ENCODE results near the gene LSMEM2. TPM values are rescaled to one million over a fixed set of nuclear protein-coding genes. Genes with fewer than 3 reads are reported as not detected.

LSMEM2 gene
- total and polyA plus RNA-seq, 5 experiments from 2014 or later, result 0.15 to 0.21 TPM; not detected in 3

DNA sequence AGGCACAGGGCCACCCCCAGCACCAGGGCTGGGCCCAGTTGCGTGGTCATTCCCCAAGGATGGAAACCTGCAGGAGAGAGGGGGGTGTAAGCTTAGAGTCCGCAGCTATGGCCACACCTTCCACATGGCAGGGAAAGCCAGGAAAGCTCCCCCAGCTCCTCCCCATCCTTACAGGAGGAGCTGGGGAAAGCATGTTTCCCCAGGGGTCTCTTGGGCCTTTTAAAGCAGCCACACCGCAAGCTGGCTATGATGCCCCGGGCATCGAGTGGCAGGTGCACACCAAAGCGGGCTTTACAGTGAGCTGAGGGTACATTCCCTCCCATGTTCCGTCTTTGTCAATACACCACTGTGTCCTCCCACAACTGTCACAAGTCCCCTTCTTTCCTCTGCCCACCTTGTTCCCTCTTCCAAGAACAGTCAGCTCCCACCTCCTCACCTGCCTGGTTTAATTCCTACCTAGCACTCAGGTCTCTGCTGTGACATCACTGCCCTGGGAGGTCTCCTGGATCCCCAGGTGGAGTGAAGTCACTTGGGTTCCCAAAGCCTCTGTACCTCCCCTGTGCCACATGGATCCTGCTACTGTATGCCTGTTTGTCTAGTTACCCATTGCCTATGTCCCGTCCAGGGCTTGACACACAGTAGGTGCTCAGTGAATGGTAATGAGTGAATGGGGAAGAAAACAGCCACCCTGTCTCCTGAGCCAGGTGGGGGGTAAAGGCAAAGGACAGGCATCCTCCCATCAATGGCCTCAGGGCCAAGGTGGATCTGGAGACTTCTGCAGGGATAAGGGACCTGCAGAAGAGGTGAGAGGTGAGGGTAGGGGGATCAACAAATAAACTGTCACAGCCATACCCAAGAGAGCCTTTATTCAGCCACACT is 16.9 kb downstream of the LSMEM2 start:
- peaks cover 29 to 51% (median 47%) of the 10 kb centered on the region in 4 donors for H3K4me1 Mint-ChIP-seq
- no peaks in the 10 kb centered on the region for H3K9me3 Mint-ChIP-seq
- no peak for DNase-seq
- peaks cover 0 to 7% (median 0%) of the 10 kb centered on the region in 3 donors for H3K36me3 Mint-ChIP-seq
- peak overlapping the region in 1 of 10 donors; percentile 20 for H3K4me3 Mint-ChIP-seq
- peak overlapping the region in 3 of 10 donors; percentile 61 to 86 (median 74) for H3K27ac Mint-ChIP-seq
- no peak for ATAC-seq
- no peaks in the 10 kb centered on the region for H3K27me3 Mint-ChIP-seq
- POLR2A ChIA-PET, result interaction anchor here (0.9 to 1.2 kb wide), 2 partner anchors 26 to 55 kb away, joined by 4 to 5 read pairs; partner anchors contain the start of genes CYB561D2, HYAL2 and NPRL2

DNA sequence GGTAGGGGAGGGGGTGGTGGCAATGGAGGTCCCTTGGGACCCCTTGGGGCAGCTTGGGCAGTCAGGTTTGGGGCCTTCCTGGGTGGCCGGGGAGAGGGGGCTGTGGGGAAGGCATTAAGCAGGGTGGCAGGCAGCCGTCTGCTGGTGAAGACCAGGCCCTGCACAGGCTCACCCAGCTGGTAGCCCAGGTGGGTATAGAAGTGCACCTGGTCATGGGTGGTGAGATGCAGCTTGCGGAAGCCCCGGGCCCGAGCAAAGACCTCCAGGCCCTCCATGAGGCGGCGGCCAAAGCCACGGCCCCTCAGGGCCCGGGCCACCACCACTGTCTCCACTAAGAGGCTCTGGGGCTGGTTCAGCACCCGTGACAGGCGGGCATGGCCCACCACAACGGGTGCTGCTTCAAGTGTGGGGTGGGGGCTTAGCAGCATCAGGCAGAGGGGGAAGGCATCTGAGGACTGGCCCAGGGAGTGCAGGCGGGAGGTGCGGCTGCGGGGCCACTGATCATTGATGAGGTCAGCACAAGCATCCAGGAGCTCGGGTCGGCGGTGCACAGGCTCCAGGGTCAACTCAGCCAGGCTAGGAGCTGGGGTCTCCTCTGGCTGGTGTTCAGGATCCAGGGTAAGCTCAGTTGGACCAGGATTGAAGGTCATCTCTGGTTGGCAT is 18.0 kb downstream of the LSMEM2 start:
- Mint-ChIP-seq H3K36me3 (peaks cover 0 to 6% (median 0%) of the 10 kb centered on the region in 3 donors), H3K4me1 (peaks cover 25 to 46% (median 44%) of the 10 kb centered on the region in 4 donors), H3K27ac (peak overlapping the region in 6 of 10 donors; percentile 56 to 99 (median 78)), H3K4me3 (peak overlapping the region in 5 of 10 donors; percentile 33 to 68 (median 42)), H3K9me3 (no peaks in the 10 kb centered on the region), H3K27me3 (no peaks in the 10 kb centered on the region)
- no peak for ATAC-seq
- POLR2A ChIA-PET, result interaction anchor here (0.7 kb wide), 2 partner anchors 40 to 53 kb away, joined by 3 to 4 read pairs; partner anchors contain the start of gene NPRL2
- DNase-seq, result no peak

DNA sequence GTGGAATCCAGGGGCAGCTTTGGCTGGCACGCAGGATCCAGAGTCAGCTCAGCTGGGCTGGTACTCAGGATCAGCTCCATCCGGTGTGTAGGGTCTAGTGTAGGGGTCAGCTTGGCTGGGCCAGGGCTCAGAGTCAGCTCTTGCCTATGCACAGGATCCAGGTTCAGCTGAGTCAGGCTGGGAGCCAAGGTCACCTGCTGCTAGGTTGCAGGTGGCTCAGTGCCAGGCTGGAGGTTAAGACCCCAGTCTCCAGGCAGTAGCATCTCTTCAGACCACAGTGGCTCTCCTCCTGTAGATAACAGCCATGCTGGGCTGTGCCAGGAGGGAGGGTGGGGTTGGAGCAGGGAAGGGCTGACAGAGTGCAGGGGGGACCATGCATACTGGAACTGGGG is 18.5 kb downstream of the LSMEM2 start:
- POLR2A ChIA-PET, result interaction anchor here (0.7 to 2.9 kb wide), 7 partner anchors 8 to 53 kb away, joined by 3 to 19 read pairs (median 9); partner anchors contain the start of genes CYB561D2 and NPRL2
- Mint-ChIP-seq H3K9me3 (no peaks in the 10 kb centered on the region), H3K4me1 (peaks cover 25 to 47% (median 42%) of the 10 kb centered on the region in 4 donors), H3K36me3 (peaks cover 0 to 6% (median 0%) of the 10 kb centered on the region in 3 donors), H3K27ac (peak overlapping the region in 6 of 10 donors; percentile 68 to 100 (median 98)), H3K27me3 (no peaks in the 10 kb centered on the region), H3K4me3 (peak overlapping the region in 4 of 10 donors; percentile 95 to 98 (median 96))
- no peak for ATAC-seq
- DNase-seq, result no peak

DNA sequence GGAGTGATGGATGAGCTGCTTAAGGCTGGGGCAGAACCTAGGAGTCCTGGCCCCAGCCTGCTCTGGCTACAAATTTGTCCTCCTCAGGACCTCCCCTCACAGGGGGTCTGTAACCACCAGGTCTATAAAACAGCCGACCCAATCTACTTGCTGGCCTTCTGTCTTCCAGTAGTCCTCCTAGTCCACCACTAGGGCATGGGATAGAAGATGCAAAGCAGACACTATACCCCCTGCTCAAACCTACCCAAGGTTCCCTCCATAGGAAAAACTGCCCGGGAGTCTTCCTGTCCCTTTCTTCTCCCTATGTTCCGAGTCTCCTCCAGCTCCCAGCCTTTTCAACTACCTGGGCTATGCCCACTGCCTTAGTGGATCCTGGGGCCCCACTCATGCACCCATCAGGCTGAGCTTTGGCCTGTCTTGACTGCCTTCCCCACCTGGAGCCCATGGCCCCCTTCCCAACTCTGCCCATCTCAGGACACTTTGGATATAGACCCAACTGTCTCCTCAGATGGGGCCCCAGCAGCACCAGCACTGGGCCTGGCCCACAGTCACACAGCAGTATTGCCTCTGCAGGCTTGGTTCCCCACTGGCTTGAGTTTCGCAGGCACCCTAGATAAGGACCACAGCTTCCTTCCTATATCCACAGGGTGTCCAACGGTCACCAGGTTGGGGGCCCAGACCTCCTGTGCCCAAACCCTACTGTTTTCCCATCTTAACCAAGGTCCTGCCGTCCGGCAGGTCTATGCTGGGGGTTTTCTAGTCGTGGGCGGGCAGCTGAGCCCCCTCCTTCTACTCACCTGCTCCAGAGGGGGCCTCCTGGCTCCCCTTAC is 19.2 kb downstream of the LSMEM2 start:
- Mint-ChIP-seq H3K27me3 (no peaks in the 10 kb centered on the region), H3K27ac (peak overlapping the region in 9 of 10 donors; percentile 75 to 100 (median 99)), H3K4me3 (peak overlapping the region; percentile 95 to 99 (median 97)), H3K36me3 (peaks cover 0 to 6% (median 0%) of the 10 kb centered on the region in 3 donors), H3K4me1 (peaks cover 19 to 44% (median 35%) of the 10 kb centered on the region in 4 donors), H3K9me3 (no peaks in the 10 kb centered on the region)
- ATAC-seq (no peak), DNase-seq (peak in 1 of 10 donors; percentile 17)
- POLR2A ChIA-PET, result interaction anchor here (0.6 to 3.1 kb wide), 21 partner anchors 9 to 484 kb away, joined by 3 to 44 read pairs (median 9); partner anchors contain the start of genes CYB561D2, GNAI2, HEMK1 and NPRL2

DNA sequence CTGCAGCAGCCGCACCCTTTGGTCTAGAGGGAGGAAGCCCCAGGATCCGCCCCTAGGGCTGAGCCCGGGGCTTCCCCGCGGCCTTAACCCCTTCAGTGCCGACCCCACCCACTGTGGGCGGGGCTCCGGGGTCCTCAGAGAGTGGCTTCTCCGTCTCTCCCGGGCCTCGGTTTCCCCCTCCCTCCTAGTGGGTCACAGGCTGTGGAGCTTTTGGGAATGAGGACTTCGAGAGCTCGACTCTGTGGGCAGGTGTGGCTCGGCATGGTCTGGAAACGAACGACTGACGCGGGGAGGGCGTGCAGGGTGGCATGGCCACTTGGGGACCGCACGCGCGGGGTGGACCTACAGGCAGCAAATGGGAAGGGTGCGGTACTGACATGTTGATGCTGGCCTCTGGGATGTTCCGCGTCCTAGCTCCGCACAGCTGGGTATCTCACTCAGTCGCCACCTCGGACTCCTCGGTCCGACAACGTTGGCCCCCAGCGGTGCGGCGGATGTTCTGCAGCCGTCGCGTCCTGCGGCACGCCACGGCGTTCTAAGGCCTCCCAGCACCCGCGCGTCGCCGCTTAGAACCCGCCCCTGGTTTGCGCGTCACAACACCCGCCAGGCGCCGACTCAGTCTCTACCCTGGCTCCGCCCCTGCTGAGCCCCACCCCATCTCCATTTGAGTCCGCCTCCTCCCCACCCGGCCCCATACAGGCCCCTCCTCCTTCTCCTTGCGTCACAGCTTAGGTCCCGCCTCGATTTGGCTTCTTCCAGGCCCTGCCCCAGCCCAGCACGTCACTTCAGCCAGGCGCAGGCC is 20.1 kb downstream of the LSMEM2 start, which contains the start of the genes HYAL3 and NAA80:
HYAL3 (minus strand) TSS at position 570 of the 802 bp plus-strand sequence. CDS start 3,803 bp downstream, outside the sequence.
NAA80 (minus strand) TSS at position 570 of the 802 bp plus-strand sequence. CDS start 1,942 bp downstream, outside the sequence.
- POLR2A ChIA-PET, result interaction anchor here (0.5 to 3.1 kb wide), 28 partner anchors 8 to 359 kb away, joined by 3 to 44 read pairs (median 5); partner anchors contain the start of genes CYB561D2, GNAI2, HEMK1 and NPRL2

DNA sequence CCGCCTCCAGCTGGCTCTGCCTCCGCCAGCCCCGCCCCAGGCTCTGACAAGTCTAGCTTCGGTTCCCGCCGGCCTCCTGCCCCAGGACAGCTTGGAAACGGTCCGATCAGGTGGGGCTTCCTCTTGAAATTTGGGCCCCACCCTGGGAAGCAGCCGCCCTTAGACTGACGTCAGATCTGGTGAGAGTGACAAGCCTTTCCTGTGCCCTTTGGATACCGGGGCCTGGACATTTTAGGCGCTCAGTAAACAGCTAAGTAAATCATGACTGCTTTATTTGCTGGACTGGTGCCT is 20.7 kb downstream of the LSMEM2 start:
- DNase-seq (no peak), ATAC-seq (no peak)
- H3K4me1 Mint-ChIP-seq, result peaks cover 19 to 41% (median 34%) of the 10 kb centered on the region in 4 donors
- H3K27me3 Mint-ChIP-seq, result no peaks in the 10 kb centered on the region
- POLR2A ChIA-PET, result interaction anchor here (0.6 to 3.1 kb wide), 23 partner anchors 9 to 359 kb away, joined by 3 to 44 read pairs (median 8); partner anchors contain the start of genes CYB561D2, HEMK1, NPRL2 and RASSF1
- peak overlapping the region; percentile 95 to 99 (median 97) for H3K4me3 Mint-ChIP-seq
- peaks cover 0 to 6% (median 0%) of the 10 kb centered on the region in 3 donors for H3K36me3 Mint-ChIP-seq
- no peaks in the 10 kb centered on the region for H3K9me3 Mint-ChIP-seq
- peak overlapping the region; percentile 95 to 100 (median 99) for H3K27ac Mint-ChIP-seq

More for the DNA sequence above, 20.1 kb downstream of the LSMEM2 start, which contains the start of the genes HYAL3 and NAA80:
- Mint-ChIP-seq H3K27ac (peak within 1 kb of the TSS; percentile 95 to 100 (median 99)), H3K36me3 (peaks cover 0 to 6% (median 0%) of the 10 kb centered on the region in 3 donors), H3K4me3 (peak within 1 kb of the TSS; percentile 95 to 99 (median 97)), H3K4me1 (peaks cover 19 to 41% (median 34%) of the 10 kb centered on the region in 4 donors), H3K9me3 (no peaks in the 10 kb centered on the region), H3K27me3 (no peaks in the 10 kb centered on the region)
- ATAC-seq (peak; percentile 85 to 86), DNase-seq (peak; percentile 95 to 100 (median 99))

DNA sequence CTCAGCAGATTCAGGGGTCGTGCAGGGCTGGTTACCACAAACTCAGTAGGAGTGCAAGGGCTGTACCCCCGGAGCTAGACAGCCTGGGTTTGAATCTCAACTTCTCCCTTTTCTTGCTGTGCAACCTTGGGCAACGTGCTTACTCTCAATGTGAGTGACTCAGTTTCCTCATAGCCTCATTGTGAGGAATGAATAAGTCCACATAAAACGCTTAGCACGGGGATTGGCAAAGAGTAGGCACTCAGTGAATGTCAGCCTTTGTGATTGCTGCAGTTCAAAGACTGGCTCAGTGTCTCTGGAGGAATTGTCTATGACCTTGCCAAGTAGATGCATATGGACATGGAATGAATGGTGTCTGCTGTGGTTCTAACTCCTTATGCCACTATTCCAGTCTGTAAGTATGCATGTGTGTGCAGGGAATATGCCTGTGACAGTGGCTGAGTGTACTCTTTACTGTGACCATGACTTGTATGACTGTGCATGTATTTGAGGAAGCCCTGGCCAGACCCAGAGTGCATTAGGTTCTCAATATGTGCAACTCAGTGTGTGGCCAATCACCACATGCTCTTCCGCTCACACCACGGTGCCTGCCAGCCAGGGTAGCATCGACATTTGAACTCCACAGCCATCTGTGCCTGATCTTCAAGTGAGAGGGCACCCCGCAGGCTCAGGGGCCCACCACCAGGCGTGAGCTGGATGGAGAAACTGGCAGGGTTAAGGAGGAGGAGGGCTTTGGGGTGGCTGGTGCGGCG is 21.2 kb downstream of the LSMEM2 start:
- H3K4me3 Mint-ChIP-seq, result peak overlapping the region; percentile 95 to 99 (median 97)
- no peaks in the 10 kb centered on the region for H3K27me3 Mint-ChIP-seq
- no peaks in the 10 kb centered on the region for H3K9me3 Mint-ChIP-seq
- POLR2A ChIA-PET, result interaction anchor here (0.6 to 3.1 kb wide), 21 partner anchors 9 to 360 kb away, joined by 3 to 44 read pairs (median 8); partner anchors contain the start of genes CYB561D2, NPRL2, RASSF1 and RBM6
- H3K36me3 Mint-ChIP-seq, result peaks cover 0 to 6% (median 0%) of the 10 kb centered on the region in 3 donors
- no peak for ATAC-seq
- peaks cover 19 to 45% (median 35%) of the 10 kb centered on the region in 4 donors for H3K4me1 Mint-ChIP-seq
- H3K27ac Mint-ChIP-seq, result peak overlapping the region; percentile 95 to 100 (median 99)
- no peak for DNase-seq

DNA sequence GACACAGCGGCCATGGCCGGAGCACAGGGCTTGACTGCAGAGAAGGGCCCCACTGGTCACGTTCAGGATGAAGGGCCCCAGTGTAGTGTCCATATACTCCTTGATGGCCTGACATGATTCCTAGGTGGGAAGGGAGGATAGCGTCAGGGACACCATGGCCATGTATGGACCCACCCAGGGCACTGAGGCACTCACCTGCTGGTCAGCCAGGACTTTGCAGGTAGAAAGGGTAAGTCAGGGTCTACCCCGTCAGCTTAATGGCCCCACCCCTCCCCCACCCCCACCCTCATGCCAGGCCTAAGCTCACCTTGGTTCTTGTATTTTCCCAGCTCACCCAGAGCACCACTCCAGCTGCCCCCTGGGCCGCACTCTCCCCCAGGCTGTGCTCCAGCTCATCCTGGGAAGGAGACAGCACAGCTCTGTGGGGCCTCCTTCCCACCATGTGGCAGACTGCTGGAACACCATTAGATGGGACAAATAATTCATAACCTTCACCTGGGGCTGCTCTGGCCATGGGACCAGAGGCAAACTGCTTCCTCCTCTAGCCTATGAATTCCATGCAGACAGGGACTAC is 21.9 kb downstream of the LSMEM2 start:
- no peak for DNase-seq
- H3K4me1 Mint-ChIP-seq, result peaks cover 18 to 45% (median 35%) of the 10 kb centered on the region in 4 donors
- POLR2A ChIA-PET, result interaction anchor here (0.6 to 3.1 kb wide), 6 partner anchors 15 to 50 kb away, joined by 3 to 44 read pairs (median 6); partner anchors contain the start of genes CYB561D2 and NPRL2
- ATAC-seq, result no peak
- H3K36me3 Mint-ChIP-seq, result peaks cover 0 to 6% (median 0%) of the 10 kb centered on the region in 3 donors
- H3K4me3 Mint-ChIP-seq, result peak overlapping the region in 9 of 10 donors; percentile 58 to 99 (median 96)
- peak overlapping the region in 9 of 10 donors; percentile 95 to 100 (median 99) for H3K27ac Mint-ChIP-seq
- H3K9me3 Mint-ChIP-seq, result no peaks in the 10 kb centered on the region
- no peaks in the 10 kb centered on the region for H3K27me3 Mint-ChIP-seq

DNA sequence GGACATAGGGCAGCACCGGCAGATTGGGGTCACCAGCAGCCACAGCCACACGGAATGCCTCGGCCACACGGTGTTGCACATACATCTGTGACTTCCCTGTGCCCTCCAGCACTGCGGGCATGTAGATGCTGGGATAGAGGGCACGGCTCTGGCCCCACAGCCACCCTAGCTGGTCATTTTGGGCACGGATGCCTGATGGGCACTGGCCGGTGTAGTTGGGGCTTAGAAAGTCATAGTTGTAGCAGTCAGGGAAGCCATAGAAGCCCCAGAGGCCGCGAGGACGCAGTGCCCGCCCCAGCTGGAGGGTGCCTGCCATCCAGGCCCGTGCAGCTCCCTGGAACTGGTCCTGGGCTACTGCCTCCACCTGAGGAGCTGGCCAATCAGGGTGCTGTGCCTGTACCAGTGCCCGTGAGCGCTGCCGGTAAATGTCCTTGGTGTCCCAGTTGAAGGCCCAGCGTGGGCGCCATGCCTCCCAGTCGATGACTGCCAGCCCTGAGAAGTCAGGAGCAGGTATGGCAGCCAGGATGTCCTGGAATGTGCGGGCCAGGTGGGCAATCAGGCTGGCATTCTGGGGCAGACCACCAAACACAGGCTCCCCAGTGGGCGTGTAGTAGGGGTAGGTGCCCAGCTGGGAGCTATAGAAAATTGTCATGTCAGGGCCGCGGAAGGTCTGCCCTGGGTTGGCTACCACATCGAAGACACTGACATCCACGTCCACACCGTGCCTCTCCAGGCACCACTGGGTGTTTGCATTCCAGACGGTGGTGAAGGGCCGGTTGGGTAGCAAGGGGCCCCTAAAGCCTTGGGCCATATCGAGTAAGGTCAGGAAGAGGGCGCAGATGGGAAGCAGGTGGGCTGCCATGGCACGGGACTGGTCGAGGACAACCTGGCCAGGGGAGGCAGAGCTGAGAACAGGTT is 23.5 kb downstream of the LSMEM2 start:
- H3K36me3 Mint-ChIP-seq, result peaks cover 0 to 2% (median 0%) of the 10 kb centered on the region in 3 donors
- no peaks in the 10 kb centered on the region for H3K9me3 Mint-ChIP-seq
- H3K27me3 Mint-ChIP-seq, result no peaks in the 10 kb centered on the region
- peaks cover 15 to 41% (median 35%) of the 10 kb centered on the region in 4 donors for H3K4me1 Mint-ChIP-seq
- H3K27ac Mint-ChIP-seq, result peak overlapping the region in 9 of 10 donors; percentile 27 to 80 (median 43)
- POLR2A ChIA-PET, result interaction anchor here (1.5 to 2.3 kb wide), 3 partner anchors 10 to 48 kb away, joined by 3 to 7 read pairs (median 6); partner anchors contain the start of genes CYB561D2, IFRD2 and NPRL2
- peak overlapping the region in 2 of 10 donors; percentile 10 to 28 for H3K4me3 Mint-ChIP-seq
- DNase-seq, result no peak
- no peak for ATAC-seq
